Right forelimb (tissue), 1 donor: Measurements from ENCODE around the gene NR4A1.

Source experiments
- DNase-seq: peaks from one replicate; pipeline ENCODE4 v3.0.0-alpha.2; 2018

NR4A1 gene

DNA sequence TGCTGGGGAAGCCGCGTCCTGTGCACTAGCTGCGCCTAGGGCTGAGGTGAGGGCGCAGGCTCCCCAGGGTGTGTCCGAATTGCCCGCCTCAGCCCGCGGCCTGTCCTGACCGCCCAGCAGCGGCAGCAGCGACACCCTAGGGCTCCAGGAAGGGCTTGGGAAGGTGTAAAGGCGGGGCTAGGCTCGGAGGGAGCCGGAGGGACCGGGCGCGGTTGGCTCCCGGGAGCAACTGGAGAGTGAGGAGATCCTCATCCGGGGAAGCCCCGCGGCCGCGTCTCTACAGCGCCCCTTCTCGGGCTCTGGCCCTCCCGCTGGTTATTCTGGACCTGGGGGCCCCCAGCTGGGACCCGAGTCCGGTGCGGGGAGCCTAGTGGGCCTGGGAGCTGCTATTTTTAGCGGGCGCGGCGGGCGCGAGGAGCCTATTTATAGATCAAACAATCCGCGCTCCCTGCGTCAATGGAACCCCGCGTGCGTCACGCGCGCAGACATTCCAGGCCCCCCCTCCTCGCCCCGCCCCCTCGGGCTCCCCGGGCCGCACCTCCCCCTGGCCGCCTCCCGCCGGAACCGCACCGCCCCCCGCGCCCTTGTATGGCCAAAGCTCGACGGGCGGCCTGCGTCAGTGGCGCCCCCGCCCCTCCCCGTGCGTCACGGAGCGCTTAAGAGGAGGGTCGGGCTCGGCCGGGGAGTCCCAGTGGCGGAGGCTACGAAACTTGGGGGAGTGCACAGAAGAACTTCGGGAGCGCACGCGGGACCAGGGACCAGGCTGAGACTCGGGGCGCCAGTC lies at the start of gene NR4A1:
NR4A1 (plus strand) TSS at position 685 of the 784 bp plus-strand sequence. CDS start 2,887 bp downstream, outside the sequence.
- peak; percentile 99 for DNase-seq

DNA sequence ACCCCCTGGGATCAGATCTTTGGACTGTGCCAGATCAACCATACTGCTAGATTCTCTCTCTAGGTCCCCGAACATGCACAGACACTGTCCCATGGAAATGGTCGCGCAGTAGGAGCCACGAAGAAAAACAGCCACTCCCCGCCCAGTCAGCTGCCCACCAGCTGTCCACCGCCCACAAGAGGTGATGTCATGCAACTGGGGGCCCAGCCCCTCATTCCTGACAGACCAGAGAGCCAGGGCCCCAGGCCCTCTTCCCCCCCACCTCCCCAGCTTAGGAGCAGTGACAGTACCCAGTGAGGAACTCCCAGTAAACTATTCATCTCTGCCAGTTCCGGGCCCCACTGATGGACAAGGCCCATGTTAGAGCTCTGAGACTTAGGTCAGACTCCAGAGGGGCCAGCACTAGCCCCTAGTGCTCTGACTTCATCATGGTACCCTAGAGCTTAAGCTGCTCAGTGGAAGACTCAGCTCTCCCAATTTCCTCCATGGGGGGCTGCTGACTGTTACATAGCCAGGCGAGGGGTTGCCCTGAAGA lies 48.2 kb upstream of the NR4A1 start:
- DNase-seq: no peak

DNA sequence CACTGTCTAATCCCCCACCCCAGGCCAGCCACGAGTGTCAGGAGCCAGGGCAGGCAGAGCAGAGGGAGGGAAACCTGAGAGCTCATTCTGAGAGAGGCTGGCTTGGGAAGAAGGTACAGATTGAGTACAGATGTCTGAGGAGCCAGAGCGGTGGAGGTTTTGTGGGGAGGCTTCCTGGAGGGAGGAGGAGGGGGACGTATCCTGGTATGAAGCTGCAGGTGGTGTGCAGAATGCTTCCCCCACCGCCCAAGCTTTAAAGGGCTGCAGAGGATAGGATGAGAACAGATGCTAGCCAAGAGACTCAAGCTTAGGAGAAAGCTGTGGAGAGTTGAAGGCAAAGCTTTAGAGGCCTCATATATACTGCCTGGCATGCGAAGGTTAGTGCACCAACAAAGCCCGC lies 47.7 kb upstream of the NR4A1 start:
- DNase-seq: no peak

DNA sequence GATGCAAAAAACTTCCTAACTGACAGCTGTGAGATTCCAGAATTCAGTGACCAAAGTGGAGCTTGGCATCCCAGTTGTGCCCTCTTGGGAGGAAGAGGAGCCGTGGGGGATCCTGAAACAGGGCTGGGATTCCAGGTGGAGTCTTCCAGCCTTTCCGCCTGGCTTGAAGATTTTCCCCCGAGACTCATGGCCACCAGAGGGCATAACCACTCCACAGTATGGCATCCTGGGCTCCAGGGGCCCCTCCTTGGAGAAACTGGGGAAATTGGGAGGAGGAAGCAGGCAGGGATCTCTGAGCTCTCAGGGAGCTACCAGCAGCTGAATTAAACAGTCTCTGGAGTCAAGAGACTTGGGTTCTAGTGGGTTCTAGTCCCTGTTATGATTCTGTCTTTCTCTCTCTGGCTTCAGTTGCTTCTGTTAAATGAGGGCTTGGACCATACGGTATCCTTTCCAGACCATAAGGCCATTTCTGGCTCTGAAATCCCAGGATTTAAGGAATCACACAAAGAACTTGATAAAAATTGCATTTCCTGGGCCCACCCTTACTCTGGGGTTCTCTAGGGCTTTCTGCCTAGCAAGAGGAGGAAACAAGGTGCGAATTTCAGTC lies 47.1 kb upstream of the NR4A1 start:
- peak; percentile 51 for DNase-seq

DNA sequence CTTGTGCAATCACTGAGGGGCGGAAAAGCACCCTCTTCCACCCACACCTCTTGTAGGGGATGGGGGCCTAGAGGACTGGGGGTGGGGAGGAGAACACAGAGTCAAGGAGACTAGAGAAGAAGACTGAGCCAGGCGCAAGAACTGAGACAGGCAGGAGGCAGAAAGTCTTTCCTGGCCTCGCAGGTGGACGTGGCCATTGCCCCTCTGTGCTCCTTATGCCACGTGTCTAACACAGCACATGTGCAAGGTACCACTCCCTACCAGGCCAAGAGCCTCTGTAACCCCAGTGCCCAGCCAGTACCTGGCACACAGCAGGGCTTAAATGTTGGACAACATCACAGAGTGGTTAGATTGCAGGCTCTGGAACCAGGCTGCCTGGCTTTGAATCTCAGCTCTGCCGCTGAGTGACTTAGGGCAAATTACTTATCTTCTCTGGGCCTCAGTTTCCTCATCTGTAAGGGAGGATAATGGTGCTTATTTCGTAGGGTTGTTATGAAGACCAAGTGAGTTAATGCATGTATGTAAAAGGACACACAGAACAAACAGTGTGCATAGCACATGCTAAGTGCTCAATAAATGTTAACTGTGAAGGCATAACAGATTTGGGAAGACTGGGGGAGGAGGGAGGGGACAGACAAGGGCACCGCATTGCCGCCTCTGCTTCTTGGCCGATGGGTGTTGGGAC lies 45.9 kb upstream of the NR4A1 start:
- DNase-seq: no peak

DNA sequence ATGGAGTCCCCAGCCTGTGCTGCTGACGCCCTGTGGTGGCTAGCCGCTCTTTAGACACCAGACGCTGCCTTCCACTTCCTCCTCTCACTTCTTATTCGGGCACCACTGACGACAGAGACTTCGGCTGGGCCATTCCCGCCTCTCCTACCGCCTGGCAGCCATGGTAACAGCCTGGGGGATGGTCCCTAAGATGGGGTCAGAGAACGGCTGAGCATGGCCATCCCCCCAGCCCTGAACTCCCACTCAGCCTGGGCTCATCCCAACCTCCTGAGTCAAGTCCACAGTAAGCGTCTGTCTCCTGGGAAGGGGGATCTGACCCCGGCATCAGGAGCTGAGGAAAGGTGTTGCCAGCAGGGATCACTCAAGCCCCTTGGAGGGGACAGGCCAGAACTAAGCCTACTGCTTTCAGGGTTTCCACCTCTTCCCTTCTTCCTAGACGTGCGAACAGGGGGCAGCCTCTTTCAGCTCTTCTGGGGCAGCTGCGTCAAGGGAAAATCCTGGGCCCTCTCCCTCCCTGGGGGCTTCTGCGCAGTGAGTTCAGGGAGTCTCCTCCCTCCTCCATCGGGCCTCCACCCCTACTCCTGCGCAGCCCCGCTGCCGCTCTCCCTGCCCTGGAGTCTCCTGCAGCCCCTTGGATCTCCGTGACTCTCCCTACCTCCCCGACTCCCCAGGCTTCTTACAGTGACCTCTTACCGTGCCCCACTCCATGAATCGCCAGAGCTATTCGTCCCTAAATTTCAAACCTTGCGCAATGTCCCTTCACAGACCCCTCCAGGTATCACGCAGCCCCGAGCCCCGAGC lies 45.1 kb upstream of the NR4A1 start:
- peak; percentile 56 for DNase-seq

DNA sequence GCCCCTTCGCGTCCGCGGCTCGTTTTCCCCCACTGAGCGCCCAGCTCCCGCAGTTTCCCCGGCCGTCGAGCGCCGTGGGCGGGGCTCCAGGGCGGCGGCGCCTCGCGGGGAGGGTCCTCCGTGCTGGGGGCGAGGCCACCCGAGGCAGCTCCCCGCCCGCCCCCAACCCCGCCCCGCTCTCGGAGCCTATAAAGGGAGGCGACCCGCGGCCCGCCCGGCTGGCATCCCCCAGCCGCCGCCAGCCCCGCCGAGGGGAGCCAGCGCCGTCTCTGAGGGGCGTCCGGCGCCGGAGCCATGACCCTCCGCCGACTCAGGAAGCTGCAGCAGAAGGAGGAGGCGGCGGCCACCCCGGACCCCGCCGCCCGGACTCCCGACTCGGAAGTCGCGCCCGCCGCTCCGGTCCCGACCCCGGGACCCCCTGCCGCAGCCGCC lies 44.5 kb upstream of the NR4A1 start, which contains the start of gene TAMALIN:
TAMALIN (plus strand) TSS at position 221 of the 432 bp plus-strand sequence; CDS start at position 295, 74 bp downstream.
- DNase-seq: peak; percentile 88

DNA sequence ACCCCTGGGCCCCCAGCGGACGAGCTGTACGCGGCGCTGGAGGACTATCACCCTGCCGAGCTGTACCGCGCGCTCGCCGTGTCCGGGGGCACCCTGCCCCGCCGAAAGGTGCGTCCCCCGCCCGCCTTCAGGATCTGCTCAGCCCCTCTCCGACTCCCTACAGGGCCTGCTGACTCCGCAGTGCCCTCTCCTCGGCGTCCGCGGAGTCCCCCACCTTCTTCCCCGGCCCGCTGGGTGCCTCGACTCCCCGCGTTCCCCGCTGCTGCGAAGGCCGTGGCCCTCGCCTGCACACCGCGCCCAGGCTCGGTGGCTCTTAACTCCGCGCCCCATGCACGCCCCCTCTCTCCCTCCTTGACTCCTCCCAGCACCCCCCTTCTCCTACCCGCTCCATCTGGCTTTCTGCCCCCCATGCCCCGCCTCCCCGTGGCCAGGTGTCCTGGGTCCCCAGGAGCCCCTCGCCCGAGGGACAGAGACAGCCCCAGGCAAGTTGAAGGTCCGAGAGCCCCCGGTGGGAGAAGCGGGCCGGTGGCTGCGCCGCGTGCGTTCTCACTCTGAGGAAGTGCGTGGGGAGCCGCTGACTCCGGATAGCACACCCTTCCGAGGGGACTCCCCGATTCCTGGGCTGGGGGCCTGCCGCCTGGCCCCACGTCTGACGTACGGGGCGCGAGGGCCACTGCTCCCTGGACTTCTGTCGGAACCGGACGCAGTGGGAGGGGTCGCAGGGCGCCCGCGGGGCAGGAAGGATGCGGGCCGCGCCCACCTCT lies 43.9 kb upstream of the NR4A1 start:
- DNase-seq: peak; percentile 74

DNA sequence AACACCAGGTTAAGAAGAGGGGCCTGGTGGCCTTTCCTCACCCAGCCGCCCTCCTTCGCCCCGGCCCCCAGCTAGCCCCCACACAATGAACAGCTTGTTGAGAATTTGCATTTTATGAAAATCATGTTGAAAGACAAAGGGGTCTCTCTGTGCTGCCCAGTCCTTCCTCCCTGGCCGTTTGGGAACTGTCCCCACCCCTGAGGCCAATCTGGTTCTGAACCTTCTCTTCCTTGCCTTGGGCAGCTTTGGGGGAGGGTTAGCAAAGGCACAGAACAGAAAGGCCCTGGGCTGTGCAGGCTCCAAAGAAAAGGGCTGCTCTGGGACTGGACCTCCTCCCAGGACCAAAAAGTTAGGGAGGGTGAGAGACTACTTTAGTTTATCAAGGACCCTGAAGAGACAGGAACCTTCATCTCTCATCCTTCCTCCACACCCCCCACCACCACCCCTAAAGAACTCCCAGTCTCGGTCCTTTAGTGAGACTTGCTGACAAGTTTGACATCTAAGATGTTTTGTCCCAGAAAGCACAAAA lies 43.2 kb upstream of the NR4A1 start:
- no peak for DNase-seq

DNA sequence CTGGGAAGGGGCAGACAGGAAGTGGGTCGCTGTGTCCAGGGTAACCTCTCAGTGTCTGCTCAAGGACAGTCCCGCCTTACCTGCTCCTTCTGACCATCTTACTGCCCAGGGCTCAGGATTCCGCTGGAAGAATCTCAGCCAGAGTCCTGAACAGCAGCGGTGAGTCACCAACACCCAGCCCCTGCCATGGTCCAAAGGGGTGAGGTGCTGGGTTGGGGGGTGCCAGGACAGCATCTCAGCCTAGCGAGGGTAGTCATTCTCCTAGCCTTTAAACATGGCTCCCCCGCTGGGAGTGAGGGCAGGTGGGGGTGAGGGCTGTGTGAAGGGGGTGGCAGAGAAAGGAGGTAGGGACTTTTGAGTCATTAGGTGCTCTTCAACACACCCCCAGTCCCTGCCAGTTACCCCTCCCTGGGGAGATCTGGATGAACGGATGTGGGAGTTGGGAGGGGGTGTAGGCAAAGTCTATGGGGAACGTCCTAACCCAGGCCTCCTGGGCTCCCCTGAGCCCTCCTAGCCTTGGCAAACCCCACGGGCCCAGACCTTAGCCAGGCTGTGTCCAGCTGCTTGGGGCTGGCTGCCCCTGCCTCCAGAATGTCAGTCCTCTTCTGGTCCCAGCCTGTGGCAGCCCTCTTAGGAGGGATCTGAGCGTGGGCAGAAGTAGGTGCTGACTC lies 42.0 kb upstream of the NR4A1 start:
- no peak for DNase-seq

DNA sequence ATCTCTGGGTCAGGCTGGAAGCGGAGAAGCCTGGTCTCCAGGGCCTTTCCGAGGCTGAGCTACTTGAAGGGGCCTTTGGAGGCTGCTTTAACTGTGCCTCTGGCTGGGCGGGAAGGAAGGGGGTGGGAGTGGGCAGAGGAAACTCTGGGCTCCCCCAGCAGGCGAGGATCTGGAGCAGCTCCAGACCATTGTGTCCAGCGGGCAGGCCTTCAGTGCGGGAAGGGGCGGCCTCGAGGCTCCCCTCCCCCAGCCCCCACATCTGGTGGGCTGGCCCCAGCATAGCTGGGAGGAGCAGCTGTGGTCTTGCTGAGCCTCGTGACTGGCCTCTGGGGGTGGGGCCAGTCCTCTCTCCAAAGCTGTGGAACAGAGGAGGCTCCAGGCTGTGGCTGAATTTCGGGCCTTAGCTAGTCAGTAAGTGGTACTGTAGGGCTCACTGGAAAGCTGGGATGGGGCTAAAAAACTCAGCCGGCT lies 41.1 kb upstream of the NR4A1 start:
- DNase-seq: peak; percentile 94

DNA sequence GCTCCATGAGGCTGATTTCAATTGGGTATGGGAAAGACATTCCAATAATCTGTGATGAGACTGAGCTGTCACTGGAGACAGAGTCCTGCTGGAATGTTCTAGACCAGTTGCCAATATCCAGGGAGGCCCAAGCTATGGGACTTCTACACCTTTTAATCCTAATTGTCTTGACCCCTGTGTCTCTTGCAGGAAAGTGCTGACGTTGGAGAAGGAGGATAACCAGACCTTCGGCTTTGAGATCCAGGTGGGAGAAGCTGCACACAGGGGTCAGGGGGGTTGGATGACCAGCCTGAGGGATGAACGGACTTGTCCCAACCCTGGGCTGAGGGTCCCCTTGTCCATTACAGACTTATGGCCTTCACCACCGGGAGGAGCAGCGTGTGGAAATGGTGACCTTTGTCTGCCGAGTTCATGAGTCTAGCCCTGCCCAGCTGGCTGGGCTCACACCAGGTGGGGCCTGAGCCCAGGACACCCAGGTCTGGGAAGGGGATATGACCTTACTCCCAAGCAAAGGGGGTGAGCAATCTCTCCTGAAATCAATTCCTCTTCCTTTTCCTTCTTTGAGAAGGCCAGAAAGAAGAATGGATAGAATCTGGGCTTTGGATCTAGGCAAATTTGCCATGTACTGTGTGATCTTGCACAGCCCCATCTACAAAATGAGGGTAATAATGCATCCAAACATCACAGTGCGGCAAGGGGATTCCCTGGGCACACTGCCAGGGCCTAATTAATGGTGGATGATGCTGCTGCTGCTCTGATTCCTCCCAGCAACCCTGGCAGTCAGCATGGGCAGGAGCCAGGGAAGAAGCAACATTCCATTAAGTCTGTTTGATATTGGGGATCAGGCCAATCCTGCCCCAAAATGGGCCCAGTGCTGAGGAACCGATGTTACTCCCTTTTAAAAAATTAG lies 40.3 kb upstream of the NR4A1 start:
- no peak for DNase-seq

DNA sequence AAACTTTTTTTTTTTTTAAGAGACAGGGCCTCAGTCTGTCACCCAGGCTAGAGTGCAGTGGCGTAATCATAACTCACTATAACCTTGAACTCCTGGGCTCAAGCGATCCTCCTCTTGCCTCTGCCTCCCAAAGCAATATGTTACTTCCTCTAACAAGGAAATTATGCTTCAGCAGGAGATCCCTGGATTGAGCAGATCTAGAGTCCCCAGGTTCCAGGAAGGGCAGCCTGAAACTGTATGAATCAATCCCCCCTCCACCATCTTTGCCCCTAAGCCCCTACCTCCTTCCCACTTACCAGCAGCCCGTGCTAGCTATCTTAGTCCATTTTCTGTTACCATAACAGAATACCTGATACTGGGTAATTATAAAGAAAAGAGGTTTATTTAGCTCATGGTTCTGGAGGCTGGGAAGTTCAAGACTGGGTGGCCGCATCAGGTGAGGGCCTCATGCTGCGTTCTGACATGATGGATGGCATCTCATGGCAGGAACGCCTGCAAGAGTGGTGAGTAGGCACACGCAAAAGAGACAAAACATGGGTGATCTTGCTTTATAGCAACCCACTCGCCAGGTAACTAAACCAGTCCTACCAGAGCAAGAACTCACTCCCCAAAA lies 39.5 kb upstream of the NR4A1 start:
- DNase-seq: no peak

DNA sequence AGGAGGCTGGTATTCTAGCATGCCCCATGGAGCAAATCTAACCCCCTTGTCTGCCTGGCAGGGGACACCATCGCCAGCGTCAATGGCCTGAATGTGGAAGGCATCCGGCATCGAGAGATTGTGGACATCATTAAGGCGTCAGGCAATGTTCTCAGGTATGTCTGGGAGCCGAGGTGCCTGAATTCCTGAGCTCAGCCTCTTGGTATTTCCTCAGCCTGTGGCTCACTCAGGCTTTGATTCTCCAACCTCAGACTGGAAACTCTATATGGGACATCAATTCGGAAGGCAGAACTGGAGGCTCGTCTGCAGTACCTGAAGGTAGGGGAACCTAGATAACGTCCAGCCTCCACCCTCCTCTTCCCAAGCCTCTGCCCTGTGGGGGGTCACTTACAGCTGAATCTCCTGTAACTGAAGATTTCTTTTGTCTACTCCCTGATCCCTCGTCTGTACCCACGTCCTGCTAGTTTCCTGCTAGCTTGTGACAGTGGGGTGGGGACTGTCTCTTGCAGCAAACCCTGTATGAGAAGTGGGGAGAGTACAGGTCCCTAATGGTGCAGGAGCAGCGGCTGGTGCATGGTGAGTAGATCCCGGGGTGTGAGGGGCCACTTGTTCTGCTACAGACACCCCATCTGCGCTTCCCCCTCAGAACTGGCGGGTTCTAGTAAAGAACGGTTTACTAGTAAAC lies 37.5 kb upstream of the NR4A1 start:
- DNase-seq: no peak

DNA sequence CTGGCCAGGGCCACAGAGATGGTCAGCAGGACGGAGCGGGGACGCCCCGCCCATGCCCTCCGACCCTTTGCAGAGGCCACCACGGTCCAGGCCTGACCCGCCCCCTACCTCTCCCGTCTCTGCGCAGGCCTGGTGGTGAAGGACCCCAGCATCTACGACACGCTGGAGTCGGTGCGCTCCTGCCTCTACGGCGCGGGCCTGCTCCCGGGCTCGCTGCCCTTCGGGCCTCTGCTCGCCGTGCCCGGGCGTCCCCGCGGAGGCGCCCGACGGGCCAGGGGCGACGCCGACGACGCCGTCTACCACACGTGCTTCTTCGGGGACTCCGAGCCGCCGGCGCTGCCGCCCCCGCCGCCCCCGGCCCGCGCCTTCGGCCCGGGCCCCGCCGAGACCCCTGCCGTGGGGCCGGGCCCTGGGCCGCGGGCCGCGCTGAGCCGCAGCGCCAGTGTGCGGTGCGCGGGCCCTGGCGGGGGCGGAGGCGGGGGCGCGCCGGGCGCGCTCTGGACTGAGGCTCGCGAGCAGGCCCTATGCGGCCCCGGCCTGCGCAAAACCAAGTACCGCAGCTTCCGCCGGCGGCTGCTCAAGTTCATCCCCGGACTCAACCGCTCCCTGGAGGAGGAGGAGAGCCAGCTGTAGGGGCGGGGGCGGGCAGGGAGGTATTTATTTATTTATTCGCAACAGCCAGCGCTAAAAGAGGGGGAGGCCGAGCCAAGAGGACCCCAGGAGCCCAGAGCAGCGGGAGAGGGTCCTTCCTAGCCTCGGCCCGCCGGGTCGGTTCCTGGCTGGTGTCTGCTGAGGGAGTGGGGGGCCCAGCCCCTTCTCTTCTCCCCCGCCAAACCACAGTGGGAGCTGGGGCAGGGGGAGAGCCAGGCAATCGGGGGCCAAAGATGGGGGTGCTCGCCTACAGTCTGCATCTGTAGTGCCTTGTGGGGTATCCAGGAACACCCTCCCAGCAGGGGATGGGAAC lies 36.4 kb upstream of the NR4A1 start:
- peak; percentile 50 for DNase-seq

DNA sequence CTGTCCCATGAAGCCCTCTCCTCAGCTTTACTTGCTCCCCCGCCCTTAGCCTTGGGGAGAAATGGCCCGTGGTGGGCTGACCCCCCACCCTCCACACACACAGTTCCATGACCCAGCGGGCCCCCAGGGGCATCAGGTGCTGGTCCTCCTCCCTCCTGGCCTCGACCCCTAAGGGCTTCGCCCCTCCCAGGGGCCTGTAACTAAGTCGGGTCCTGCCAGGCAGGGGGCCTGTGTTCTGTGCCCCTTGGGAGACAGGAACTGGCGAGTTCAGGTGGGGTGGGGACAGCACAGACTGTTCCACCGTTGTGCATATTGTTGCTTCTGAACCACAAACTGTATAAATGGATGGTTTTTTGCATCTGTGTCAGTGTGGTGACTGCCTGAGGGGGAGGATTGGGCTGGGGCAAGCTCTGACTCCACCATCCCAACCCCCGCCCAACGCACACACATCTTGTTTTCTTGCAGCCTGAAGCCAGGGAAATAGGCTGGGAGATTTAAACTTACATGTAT lies 35.7 kb upstream of the NR4A1 start:
- no peak for DNase-seq
